Hypothalamus (tissue), 51 donors: ENCODE data around the gene FRMD1.

Experiments
- DNase-seq, 51 donors: peaks; one replicate each; lab custom pipeline; 2025; lab: John Stamatoyannopoulos, UW

Gene FRMD1

GRCh38 chr6:168032005-168032760, 46.8 kb downstream of the FRMD1 start:
- DNase-seq = no peak

GRCh38 chr6:168031411-168031971, 47.5 kb downstream of the FRMD1 start:
- DNase-seq = no peak

GRCh38 chr6:168030908-168031307, 48.1 kb downstream of the FRMD1 start:
- no peak for DNase-seq

- DNase-seq = peak in 1 of 51 donors; percentile 23
Measured at GRCh38 chr6:168030218-168030746, 48.7 kb downstream of the FRMD1 start.

GRCh38 chr6:168029459-168030217, 49.4 kb downstream of the FRMD1 start:
- DNase-seq = no peak

GRCh38 chr6:168028181-168028580, 50.8 kb downstream of the FRMD1 start:
- no peak for DNase-seq

GRCh38 chr6:168027521-168027920, 51.5 kb downstream of the FRMD1 start:
- no peak for DNase-seq

GRCh38 chr6:168026925-168027324, 52.1 kb downstream of the FRMD1 start:
- DNase-seq = no peak

- DNase-seq = no peak
Measured at GRCh38 chr6:168025831-168026710, 52.9 kb downstream of the FRMD1 start.

GRCh38 chr6:168024951-168025510, 54.0 kb downstream of the FRMD1 start:
- DNase-seq = no peak

GRCh38 chr6:168022488-168023321, 56.3 kb downstream of the FRMD1 start:
- DNase-seq = no peak

GRCh38 chr6:168021581-168021980, 57.4 kb downstream of the FRMD1 start:
- no peak for DNase-seq

GRCh38 chr6:168020242-168020641, 58.8 kb downstream of the FRMD1 start:
- no peak for DNase-seq

- no peak for DNase-seq
Measured at GRCh38 chr6:168018664-168019063, 60.3 kb downstream of the FRMD1 start.

- peak in 1 of 51 donors; percentile 52 for DNase-seq
Measured at GRCh38 chr6:168017629-168018028, 61.4 kb downstream of the FRMD1 start.

- DNase-seq = peak in 2 of 51 donors; percentile 22 to 69
Measured at GRCh38 chr6:168016721-168017525, 62.1 kb downstream of the FRMD1 start.

- DNase-seq = no peak
Measured at GRCh38 chr6:168016176-168016620, 62.8 kb downstream of the FRMD1 start.

GRCh38 chr6:168015482-168016175, 63.4 kb downstream of the FRMD1 start:
- no peak for DNase-seq
